HG03066 (cell line): ENCODE results near the gene DNAJC3.
"Not testable (repeated sequence)": the region's sequence is repeated elsewhere in the genome, so short reads cannot be mapped to it uniquely, and the experiment has no call there.

Source experiments
- ATAC-seq: cut with Tn5 transposase; IDR thresholded peaks from one replicate; pipeline ENCODE4 v1.9.1; 2021; ENCODE audit warnings: low read depth; ENCODE audit not compliant: unreplicated experiment

The DNAJC3 gene

DNA sequence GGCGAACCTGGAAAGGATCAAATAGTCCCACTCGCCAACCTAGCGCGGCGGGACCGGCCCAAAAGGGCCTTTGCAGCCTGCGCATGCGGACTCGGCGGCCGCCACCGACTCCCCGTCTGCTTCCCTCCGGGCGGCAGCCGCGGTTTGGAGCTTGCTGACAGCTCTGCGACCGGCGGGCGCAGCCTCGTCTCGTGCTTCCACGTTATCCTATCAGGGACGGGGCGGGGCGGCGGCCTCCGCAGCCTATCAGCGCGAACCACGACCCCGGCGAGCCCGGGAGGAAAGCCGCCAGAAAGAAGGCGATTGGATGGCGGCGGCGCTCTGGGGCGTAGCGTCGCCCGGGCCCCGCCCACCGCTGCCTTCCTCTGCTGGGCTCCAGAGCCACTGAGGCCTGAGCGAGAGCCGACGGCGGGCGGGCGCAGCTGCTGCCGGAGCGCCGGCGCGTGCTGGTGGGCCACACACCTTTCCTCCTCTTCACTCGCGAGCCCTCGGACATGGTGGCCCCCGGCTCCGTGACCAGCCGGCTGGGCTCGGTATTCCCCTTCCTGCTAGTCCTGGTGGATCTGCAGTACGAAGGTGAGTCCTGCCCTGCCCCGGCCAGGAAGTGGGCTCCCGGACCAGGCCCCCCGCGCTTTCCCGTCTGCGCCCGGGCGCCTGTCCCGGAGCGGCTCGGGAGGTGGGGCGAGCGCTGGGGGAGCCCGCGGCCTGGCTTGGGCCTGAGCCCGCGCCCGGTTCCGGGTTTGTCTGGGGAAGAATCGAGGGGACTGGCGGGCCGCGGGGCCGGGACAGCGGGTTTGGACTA, at the start of gene DNAJC3:
Gene DNAJC3 (plus strand): TSS at position 378 of the 802 bp plus-strand sequence. CDS start 117 bp downstream, at position 495.
- peak; percentile 88 for ATAC-seq

DNA sequence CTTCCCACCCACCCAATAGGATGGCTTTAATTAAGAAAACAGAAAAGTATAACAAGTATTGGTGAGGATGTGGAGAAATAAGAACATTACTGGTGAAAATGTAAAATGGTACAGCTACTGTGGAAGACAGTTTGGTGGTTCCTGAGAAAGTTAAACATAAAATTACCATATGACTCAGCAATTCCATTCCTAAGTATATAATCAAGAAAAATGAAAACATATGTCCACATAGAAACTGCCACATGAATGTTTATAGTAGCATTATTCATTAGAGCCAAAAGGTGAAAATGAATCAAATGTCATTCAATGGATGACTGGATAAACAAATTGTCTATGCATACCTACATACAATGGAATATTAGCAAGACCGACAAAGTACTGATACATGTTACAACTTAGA, 49.3 kb upstream of the DNAJC3 start:
- no peak for ATAC-seq

- ATAC-seq: no peak
These were observed 48.5 kb upstream of the DNAJC3 start for GRCh38 chr13:95628488-95628887.

DNA sequence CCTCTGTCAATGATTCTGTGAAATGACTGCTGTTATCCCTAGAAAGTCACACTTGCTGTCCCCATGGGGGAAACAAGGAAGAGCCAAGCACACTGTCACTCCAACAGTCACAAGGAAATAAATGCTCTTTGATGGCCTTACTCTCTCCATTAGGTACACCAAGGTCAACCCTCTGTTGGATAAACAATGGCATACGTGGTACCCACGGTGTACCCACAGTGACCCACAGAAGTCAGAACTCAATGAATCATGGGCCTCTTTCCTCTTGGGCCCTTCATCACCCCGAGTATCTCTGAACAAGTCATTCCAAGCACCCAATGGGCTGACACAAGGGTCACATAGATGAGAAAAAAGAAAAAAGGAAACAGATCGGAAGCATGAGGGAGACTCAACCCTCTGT, 47.9 kb upstream of the DNAJC3 start:
- no peak for ATAC-seq

DNA sequence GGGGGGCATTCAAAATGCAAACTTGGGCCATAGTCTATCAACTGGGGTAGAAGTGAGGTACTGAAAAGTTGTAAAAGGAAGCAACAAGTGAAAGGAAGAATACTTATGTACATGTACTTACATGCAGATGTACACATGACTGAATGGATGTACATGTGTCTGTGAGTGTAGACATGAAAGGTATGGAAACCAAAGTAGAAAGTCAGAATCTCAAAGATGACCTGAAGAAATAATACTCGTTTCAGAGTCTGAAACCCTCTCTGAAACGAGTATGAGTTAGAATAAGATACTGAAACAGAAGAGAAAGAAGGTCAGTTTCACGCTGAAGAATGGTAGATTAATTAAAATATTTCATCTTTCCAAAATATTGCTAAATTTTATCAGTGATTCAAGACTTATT, 46.3 kb upstream of the DNAJC3 start:
- ATAC-seq: no peak

DNA sequence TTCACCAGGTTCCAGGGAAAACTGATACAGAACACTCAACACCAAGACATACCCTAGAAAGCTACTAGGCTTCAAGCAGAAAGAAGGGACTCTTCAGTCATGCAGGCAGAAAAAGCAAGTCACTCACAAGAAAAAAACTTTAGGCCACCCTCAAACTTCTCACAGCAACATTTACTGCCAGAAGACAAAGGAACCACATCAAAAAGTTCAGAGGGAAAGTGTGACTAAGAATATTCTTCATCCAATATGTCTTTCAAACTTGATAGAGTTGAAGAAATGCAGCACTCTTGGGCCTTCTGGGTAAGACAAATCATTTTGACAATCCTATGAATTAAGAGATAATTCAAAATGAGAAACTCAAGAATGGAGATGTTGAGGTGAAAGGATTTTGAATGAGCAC, 40.1 kb upstream of the DNAJC3 start:
- no peak for ATAC-seq

- ATAC-seq: no peak
These were observed 35.5 kb upstream of the DNAJC3 start for GRCh38 chr13:95641291-95642027.

DNA sequence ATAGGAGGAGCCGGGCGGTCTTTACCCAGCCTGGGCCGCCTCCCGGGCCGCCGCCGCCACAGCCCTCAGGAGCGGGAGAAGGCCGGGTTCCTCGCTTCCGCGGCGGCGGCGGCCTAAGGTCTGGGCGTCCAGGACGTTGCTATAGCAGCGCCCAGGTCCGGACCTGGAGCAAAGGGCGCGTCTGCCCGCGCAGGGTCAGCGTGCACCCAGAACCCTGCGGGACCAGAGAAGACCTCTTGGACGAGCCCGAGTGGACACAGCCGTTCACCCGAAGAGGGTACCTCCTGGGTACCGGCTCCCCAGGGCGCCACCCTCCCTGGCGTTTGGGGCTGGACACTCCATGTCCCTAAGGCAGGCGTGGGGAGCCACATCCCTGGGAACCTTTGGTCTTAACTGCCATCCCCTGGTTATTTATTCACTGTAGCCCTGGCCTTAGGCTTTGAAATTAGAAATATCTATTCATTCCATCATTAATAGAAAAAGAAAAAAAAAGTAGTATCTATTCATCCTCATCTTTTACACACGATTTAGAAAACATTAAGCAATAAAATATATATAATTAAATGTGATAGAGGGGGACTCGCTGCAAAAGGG, 34.8 kb upstream of the DNAJC3 start:
- ATAC-seq: no peak

DNA sequence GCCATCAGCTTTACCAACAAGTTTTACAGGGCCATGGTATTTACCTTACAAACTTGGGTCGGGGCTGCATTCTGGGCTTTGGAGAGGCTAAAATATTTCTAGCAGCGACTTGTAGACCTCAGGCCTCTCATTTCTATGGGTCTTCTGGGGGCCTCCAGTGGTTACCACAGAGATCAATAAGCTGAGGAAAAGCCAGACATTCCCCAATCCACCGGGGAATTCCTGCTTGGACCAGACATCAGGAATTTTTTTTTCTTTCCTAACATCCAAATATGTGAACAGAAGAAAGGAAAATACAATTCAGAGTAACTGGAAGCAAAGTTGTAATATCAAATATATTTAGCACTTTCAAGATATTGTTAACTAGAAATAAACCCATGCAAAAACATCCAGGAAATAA, 33.9 kb upstream of the DNAJC3 start:
- ATAC-seq: no peak

DNA sequence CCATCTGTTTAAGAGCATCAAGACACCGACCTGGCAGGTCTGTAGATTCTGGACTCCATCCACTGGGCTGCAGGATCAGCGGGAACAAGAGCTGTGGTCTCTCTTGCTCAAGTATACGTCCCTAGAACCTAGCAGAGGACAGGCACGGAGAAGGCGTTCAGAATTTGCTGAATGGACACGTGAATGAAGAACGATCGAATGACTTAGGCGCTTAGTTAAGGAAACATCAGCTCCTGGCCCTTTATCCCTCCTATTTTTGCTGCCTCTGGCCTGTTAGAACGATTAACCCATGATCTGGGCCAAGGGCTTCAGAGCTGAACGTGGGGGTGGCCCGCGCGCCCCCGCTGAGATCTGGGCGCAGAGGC, 33.4 kb upstream of the DNAJC3 start:
- no peak for ATAC-seq

DNA sequence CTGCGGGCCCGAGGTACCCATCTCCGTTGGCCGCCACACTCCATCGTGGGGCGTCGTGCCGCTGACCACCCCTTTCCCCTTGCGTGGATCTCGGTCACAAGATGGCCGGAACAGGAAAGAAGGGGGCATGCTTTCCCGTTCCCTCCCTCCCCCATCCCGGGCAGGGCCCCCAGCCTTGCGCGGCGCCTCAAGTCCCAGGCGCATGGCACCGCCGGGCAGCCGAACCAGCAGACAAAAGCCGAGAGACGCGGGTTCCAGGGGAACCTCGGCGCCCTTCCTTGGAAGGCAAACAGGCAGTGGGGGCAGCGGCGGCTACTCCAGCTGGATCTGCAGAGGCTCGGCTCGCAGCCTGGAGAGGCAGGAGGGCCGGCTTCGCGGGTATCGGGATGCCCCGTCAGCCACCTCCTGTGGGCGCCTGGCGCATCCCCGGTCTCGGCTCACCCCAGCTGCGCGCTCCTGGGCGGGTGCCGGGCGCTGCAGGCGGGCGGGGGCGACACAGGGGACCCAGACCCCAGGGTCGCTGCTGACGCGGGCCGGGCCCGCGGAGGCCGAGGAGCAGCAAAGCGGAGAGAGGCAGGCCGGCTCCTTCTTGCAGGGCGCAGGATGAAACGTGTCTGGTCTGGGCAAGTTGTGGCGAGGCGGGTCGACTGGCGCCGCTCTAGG, 32.9 kb upstream of the DNAJC3 start:
- ATAC-seq: peak; percentile 55

GRCh38 chr13:95644601-95645052, 32.3 kb upstream of the DNAJC3 start, which contains the start of gene DZIP1:
Gene DZIP1, minus strand, starts transcription at chr13:95644706. Its CDS starts 2,677 bp downstream, at chr13:95642029.
- ATAC-seq: peak; percentile 57

GRCh38 chr13:95647321-95647720, 29.6 kb upstream of the DNAJC3 start:
- ATAC-seq: no peak

GRCh38 chr13:95650696-95651095, 26.2 kb upstream of the DNAJC3 start:
- no peak for ATAC-seq

DNA sequence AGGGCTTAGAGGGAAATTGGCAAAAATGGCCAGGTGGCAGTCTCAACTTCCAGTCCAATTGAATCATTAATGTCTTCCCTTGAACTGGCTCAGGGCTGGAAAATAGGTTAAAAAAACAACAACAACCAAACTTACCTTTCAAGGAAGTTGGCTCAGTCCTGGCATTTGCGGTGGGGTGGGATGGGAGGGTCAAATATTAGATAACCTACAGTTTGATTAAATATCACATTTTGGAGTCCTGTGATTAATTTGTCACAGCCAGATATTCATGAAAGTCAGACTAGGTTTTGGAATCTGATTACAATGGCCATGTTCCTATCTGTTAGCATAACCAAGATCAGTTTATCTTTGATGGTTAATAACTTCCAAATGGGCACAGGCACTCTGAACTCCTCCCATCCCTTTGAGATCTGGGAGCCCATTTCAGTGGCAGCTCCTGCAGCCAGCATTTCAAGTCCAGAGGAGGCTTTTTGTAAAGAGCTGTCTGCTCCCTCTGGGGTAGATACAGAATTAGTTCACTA, 24.6 kb upstream of the DNAJC3 start:
- no peak for ATAC-seq

- no peak for ATAC-seq
These were observed 24.1 kb upstream of the DNAJC3 start for GRCh38 chr13:95652821-95653220.

GRCh38 chr13:95656386-95657015, 20.4 kb upstream of the DNAJC3 start:
- no peak for ATAC-seq

DNA sequence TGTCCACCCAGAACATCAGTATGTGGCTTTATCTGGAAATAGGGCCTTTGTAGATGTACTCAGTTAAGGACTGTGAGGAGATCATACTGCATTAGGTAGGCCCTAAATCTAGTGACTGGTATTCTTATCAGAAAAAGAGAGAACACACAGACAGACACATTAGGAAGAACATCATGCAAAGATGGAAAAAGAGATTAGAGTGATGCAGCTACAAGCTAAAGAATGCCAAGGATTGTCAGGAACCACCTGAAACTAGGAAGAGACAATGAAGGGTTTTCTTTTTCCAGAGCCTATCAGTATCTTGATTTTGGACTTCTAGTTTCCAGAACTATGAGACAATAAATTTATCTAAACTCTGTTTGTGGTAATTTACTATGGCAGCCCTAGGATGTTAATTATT, 17.4 kb upstream of the DNAJC3 start:
- no peak for ATAC-seq

DNA sequence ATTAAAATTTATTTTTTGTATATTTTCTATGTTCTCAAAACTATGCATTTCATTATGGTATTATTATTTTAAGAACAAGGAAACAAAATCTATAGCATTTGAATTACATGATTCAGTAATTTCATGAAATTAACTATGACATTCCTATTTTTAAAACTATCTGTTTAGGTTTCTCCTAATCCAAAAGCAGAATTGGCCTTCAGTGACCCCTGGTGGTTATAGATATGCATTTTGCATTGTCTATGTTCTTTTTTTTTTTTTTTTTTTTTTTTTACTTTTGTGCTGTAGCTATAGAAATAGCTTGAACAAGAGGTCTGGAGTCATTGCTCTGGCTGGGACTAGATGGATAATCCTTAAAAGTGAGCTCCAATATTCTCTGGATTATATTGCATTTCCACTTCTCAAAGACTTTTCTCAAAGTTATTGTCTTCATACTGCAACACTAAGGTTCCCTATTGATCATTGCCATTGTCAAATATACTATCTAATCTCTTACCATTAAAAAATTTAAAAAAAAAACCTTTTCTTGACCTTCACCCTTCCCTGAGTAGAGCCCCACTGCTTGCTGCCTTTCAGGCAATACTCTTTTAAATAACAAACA, 15.9 kb upstream of the DNAJC3 start:
- ATAC-seq: no peak

- ATAC-seq: not testable (repeated sequence)
These were observed 9.7 kb upstream of the DNAJC3 start for GRCh38 chr13:95667235-95667634.
